Thyroid gland (tissue), 4 donors: ENCODE data around the gene KCNK17.

Experiments
- CTCF ChIP-seq, 6 experiments: fragments of 200-600 bp in 3 of 6; fragments of 450-650 bp in 3 of 6; sonication (generic) in 3 of 6; IDR thresholded peaks; one replicate each; pipeline ENCODE4 v1.5.1; 2016 to 2019; ENCODE audit warnings: antibody characterized with exemption in 6 of 6, mild to moderate bottlenecking in 2 of 6, inconsistent platforms in 1 of 6, moderate library complexity in 1 of 6
- POLR2A ChIP-seq, 2 donors: fragments of 450-650 bp; IDR thresholded peaks; one replicate each; pipeline ENCODE4 v1.6.1; 2017; ENCODE audit warnings: antibody characterized with exemption in 2 of 2, mild to moderate bottlenecking in 2 of 2, moderate library complexity in 1 of 2

GRCh38 chr6:39287601-39288000, 26.6 kb downstream of the KCNK17 start:
- TF ChIP-seq CTCF (IDR thresholded peaks at IDR 0.05) (no peak), POLR2A (IDR thresholded peaks at IDR 0.05) (no peak)
